Measurements from ENCODE around the gene ZBTB46. TPM values are rescaled to one million over a fixed set of nuclear protein-coding genes. Genes with fewer than 3 reads are reported as not detected.

ZBTB46 gene
- total RNA-seq, 1 experiment from 2014 or later = 1.1 TPM

DNA sequence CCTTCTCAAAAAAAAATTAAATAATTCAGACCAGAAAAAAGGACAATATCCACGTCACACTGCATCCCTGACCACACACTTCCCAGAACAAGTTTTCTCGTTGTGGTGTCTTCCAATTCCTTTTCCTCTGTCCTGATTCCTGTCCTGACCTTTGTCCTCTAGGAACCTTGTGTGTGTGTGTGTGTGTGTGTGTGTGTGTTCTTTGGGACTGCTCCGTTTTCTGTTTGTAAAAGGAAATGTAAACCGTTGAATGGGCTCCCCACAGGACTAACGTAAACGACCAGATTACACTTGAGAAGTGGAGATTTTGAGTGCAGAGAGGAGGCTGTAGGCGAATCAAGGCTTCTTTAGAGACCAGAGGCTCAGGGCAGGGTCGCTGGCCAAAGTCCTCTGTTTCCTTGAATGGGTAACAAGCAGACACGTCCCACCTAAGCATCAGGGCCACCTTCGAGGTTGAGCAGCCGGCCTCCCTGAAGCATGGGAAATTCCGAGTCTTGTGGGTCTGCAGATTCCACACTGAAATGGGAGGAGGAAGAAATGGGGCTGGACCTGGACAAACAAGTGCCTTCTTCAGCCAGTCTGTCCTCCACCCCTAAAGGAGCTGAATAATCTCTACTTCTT lies 7.3 kb downstream of the ZBTB46 start:
- CTCF ChIA-PET = no interaction called here
- no peak for DNase-seq (ENCODE audit: low spot score)
- intact Hi-C loops (cut with micrococcal nuclease; ENCODE audit: unreplicated experiment) = no loop called here
- H3K4me1 ChIP-seq (ENCODE audit: insufficient read depth, low read length, poor library complexity, severe bottlenecking) = no peaks in the 10 kb centered on the region
- TF ChIP-seq EZH2 (IDR thresholded peaks at IDR 0.05; ENCODE audit: borderline replicate concordance, low read depth, low read length, poor library complexity, severe bottlenecking) = no peak
- TF ChIP-seq, protein P1, sequence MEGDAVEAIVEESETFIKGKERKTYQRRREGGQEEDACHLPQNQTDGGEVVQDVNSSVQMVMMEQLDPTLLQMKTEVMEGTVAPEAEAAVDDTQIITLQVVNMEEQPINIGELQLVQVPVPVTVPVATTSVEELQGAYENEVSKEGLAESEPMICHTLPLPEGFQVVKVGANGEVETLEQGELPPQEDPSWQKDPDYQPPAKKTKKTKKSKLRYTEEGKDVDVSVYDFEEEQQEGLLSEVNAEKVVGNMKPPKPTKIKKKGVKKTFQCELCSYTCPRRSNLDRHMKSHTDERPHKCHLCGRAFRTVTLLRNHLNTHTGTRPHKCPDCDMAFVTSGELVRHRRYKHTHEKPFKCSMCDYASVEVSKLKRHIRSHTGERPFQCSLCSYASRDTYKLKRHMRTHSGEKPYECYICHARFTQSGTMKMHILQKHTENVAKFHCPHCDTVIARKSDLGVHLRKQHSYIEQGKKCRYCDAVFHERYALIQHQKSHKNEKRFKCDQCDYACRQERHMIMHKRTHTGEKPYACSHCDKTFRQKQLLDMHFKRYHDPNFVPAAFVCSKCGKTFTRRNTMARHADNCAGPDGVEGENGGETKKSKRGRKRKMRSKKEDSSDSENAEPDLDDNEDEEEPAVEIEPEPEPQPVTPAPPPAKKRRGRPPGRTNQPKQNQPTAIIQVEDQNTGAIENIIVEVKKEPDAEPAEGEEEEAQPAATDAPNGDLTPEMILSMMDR (conservative IDR thresholded peaks at IDR 0.05; ENCODE audit: low read depth, low read length) = no peak
- no TSS peak for BruUV-seq (replicated peaks)
- H3K36me3 ChIP-seq (ENCODE audit: insufficient read depth, low read length, poor library complexity, severe bottlenecking) = no peaks in the 10 kb centered on the region
- H3K4me3 ChIP-seq (ENCODE audit: low read depth, low read length, poor library complexity, severe bottlenecking) = no peak overlapping the region
- H3K27ac ChIP-seq (ENCODE audit: low read depth, low read length, poor library complexity, severe bottlenecking) = no peak overlapping the region
- H3K9me3 ChIP-seq (ENCODE audit: low read depth, low read length, poor library complexity, severe bottlenecking) = no peaks in the 10 kb centered on the region
- POLR2A ChIA-PET (ENCODE audit: low non-redundant PET) = no interaction called here
- H3K27me3 ChIP-seq (replicated peaks; ENCODE audit: insufficient read depth, low read depth, low read length, poor library complexity) = peaks cover 14% of the 10 kb centered on the region

DNA sequence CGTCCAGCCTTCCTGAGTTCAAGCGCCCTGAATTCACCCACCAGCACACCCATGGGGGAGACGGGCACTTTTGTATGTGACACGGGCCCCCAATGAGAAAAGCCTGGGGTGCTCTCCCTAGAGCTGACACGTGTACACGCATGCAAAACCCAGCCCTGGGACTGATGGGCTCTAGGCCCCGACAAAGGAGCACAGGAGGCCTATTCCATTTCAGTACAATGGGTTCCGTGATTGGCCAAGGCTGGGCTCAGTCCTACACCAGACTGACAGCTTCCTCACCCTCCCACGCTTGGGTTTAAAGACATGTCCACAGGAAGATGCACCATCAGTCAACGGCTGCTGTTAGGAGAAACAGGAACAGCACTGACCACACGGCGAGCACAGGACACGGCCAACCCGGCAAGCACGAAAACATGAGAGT lies 8.8 kb downstream of the ZBTB46 start:
- intact Hi-C loops (cut with micrococcal nuclease; ENCODE audit: unreplicated experiment) = no loop called here
- Histone ChIP-seq H3K4me1 (ENCODE audit: insufficient read depth, low read length, poor library complexity, severe bottlenecking) (no peaks in the 10 kb centered on the region), H3K36me3 (ENCODE audit: insufficient read depth, low read length, poor library complexity, severe bottlenecking) (no peaks in the 10 kb centered on the region), H3K27me3 (replicated peaks; ENCODE audit: insufficient read depth, low read depth, low read length, poor library complexity) (peaks cover 4% of the 10 kb centered on the region), H3K27ac (ENCODE audit: low read depth, low read length, poor library complexity, severe bottlenecking) (no peak overlapping the region), H3K9me3 (ENCODE audit: low read depth, low read length, poor library complexity, severe bottlenecking) (no peaks in the 10 kb centered on the region), H3K4me3 (ENCODE audit: low read depth, low read length, poor library complexity, severe bottlenecking) (no peak overlapping the region)
- no peak for TF ChIP-seq EZH2 (IDR thresholded peaks at IDR 0.05; ENCODE audit: borderline replicate concordance, low read depth, low read length, poor library complexity, severe bottlenecking)
- TF ChIP-seq, protein P1 (conservative IDR thresholded peaks at IDR 0.05; ENCODE audit: low read depth, low read length) = no peak
- no peak for DNase-seq (ENCODE audit: low spot score)
- no TSS peak for BruUV-seq (replicated peaks)
- ChIA-PET POLR2A (ENCODE audit: low non-redundant PET) (no interaction called here), CTCF (no interaction called here)

DNA sequence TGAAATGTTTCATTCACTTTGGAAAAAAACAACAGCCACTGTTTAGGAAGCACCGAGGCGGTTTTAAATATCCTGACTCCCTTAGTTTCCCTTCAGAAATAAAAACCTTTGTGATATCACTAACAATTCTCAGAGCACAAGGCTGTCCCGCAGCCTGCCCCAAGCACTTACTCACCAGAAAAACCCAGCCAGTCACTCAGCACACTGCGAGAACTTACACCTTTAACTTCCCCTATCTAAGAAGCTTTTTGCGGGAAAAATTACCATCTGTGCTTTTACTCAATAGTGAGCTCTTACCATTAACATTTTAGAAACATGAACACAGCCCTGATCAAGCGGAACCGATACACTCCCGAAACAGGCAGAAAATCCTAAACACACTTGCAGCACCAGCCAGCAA lies 9.3 kb downstream of the ZBTB46 start:
- TF ChIP-seq EZH2 (IDR thresholded peaks at IDR 0.05; ENCODE audit: borderline replicate concordance, low read depth, low read length, poor library complexity, severe bottlenecking) = no peak
- TF ChIP-seq, protein P1 (conservative IDR thresholded peaks at IDR 0.05; ENCODE audit: low read depth, low read length) = no peak
- Histone ChIP-seq H3K4me1 (ENCODE audit: insufficient read depth, low read length, poor library complexity, severe bottlenecking) (no peaks in the 10 kb centered on the region), H3K36me3 (ENCODE audit: insufficient read depth, low read length, poor library complexity, severe bottlenecking) (no peaks in the 10 kb centered on the region), H3K27me3 (replicated peaks; ENCODE audit: insufficient read depth, low read depth, low read length, poor library complexity) (peaks cover 4% of the 10 kb centered on the region), H3K4me3 (ENCODE audit: low read depth, low read length, poor library complexity, severe bottlenecking) (no peak overlapping the region), H3K9me3 (ENCODE audit: low read depth, low read length, poor library complexity, severe bottlenecking) (no peaks in the 10 kb centered on the region), H3K27ac (ENCODE audit: low read depth, low read length, poor library complexity, severe bottlenecking) (no peak overlapping the region)
- POLR2A ChIA-PET (ENCODE audit: low non-redundant PET) = no interaction called here
- no TSS peak for BruUV-seq (replicated peaks)
- CTCF ChIA-PET = no interaction called here
- no peak for DNase-seq (ENCODE audit: low spot score)
- intact Hi-C loops (cut with micrococcal nuclease; ENCODE audit: unreplicated experiment) = no loop called here

Measured in A673 (cell line).